Activated CD8-positive, alpha-beta T cell treated with anti-CD3 and anti-CD28 coated beads, Interleukin-2, amount 10 ng/mL, durations not matched to agents 7 days and 5 days (primary cell): Measurements from ENCODE around the gene SH3YL1. TPM values are rescaled to one million over a fixed set of nuclear protein-coding genes. Genes with fewer than 3 reads are reported as not detected.

Experiments
- ATAC-seq: fragments of 150-1000 bp; cut with Tn5 transposase; one replicate; pipeline ENCODE4 v1.10.0; 2021; ENCODE audit warnings: moderate library complexity
- CTCF ChIA-PET: fragments of 350-600 bp; sonication (Branson Sonifier 250); formaldehyde crosslinking; loops from one replicate; lab custom pipeline; 2021; ENCODE audit warnings: antibody characterized with exemption; lab: Charles Lee
- POLR2A ChIA-PET: fragments of 350-600 bp; sonication (Branson Sonifier 250); formaldehyde crosslinking; loops from one replicate; lab custom pipeline; 2021; ENCODE audit warnings: antibody characterized with exemption; lab: Charles Lee
- DNase-seq: peaks from one replicate; pipeline ENCODE4 v3.0.0-alpha.2; 2020
- H3K27ac Mint-ChIP-seq: one replicate; pipeline ENCODE4 v1.8.0; 2021; ENCODE audit warnings: mild to moderate bottlenecking, mixed read lengths
- H3K27me3 Mint-ChIP-seq: one replicate; pipeline ENCODE4 v1.8.0; 2021; ENCODE audit warnings: low read depth, mixed read lengths
- H3K36me3 Mint-ChIP-seq: one replicate; pipeline ENCODE4 v1.8.0; 2021; ENCODE audit warnings: low read depth, mixed read lengths
- H3K4me1 Mint-ChIP-seq: one replicate; pipeline ENCODE4 v1.8.0; 2021; ENCODE audit warnings: low read depth, mixed read lengths
- H3K4me3 Mint-ChIP-seq: one replicate; pipeline ENCODE4 v1.8.0; 2021; ENCODE audit warnings: mild to moderate bottlenecking, mixed read lengths
- H3K9me3 Mint-ChIP-seq: one replicate; pipeline ENCODE4 v1.8.0; 2022; ENCODE audit warnings: mixed read lengths; ENCODE audit not compliant: insufficient read depth
- total RNA-seq, 2 experiments: library from RNA; stranded (reverse); gene quantifications; one replicate each; pipeline ENCODE4 v1.2.3, GENCODE V29; 2021

Gene SH3YL1
- total RNA-seq, 2 experiments from 2014 or later: 10.9 to 13.2 TPM

GRCh38 chr2:208335-208734, 55.5 kb downstream of the SH3YL1 start:
- DNase-seq (no peak), ATAC-seq (no peak)
- no peak overlapping the region for H3K4me3 Mint-ChIP-seq
- no peak overlapping the region for H3K27ac Mint-ChIP-seq
- CTCF ChIA-PET: no interaction called here
- peaks cover 4% of the 10 kb centered on the region for H3K9me3 Mint-ChIP-seq
- POLR2A ChIA-PET: no interaction called here
- H3K27me3 Mint-ChIP-seq: no peaks in the 10 kb centered on the region
- H3K36me3 Mint-ChIP-seq: no peaks in the 10 kb centered on the region
- H3K4me1 Mint-ChIP-seq: no peaks in the 10 kb centered on the region

GRCh38 chr2:203984-204383, 59.8 kb downstream of the SH3YL1 start:
- Mint-ChIP-seq H3K4me3 (no peak overlapping the region), H3K4me1 (no peaks in the 10 kb centered on the region), H3K27ac (no peak overlapping the region), H3K27me3 (no peaks in the 10 kb centered on the region), H3K36me3 (no peaks in the 10 kb centered on the region), H3K9me3 (peaks cover 4% of the 10 kb centered on the region)
- ChIA-PET CTCF (no interaction called here), POLR2A (no interaction called here)
- ATAC-seq (no peak), DNase-seq (no peak)

GRCh38 chr2:203401-203800, 60.4 kb downstream of the SH3YL1 start:
- ATAC-seq (no peak), DNase-seq (no peak)
- no peak overlapping the region for H3K4me3 Mint-ChIP-seq
- no peaks in the 10 kb centered on the region for H3K36me3 Mint-ChIP-seq
- ChIA-PET POLR2A (no interaction called here), CTCF (no interaction called here)
- H3K9me3 Mint-ChIP-seq: peaks cover 4% of the 10 kb centered on the region
- no peaks in the 10 kb centered on the region for H3K4me1 Mint-ChIP-seq
- H3K27ac Mint-ChIP-seq: no peak overlapping the region
- no peaks in the 10 kb centered on the region for H3K27me3 Mint-ChIP-seq

- no peak for DNase-seq
- Mint-ChIP-seq H3K27me3 (no peaks in the 10 kb centered on the region), H3K36me3 (no peaks in the 10 kb centered on the region), H3K9me3 (peaks cover 4% of the 10 kb centered on the region), H3K4me3 (no peak overlapping the region), H3K4me1 (no peaks in the 10 kb centered on the region), H3K27ac (no peak overlapping the region)
- ATAC-seq: no peak
- ChIA-PET POLR2A (no interaction called here), CTCF (no interaction called here)
These were observed 60.9 kb downstream of the SH3YL1 start for GRCh38 chr2:202945-203344.

GRCh38 chr2:201648-202433, 62.0 kb downstream of the SH3YL1 start:
- H3K27ac Mint-ChIP-seq: no peak overlapping the region
- peaks cover 4% of the 10 kb centered on the region for H3K9me3 Mint-ChIP-seq
- H3K4me1 Mint-ChIP-seq: no peaks in the 10 kb centered on the region
- no peak for ATAC-seq
- ChIA-PET POLR2A (no interaction called here), CTCF (no interaction called here)
- H3K27me3 Mint-ChIP-seq: no peaks in the 10 kb centered on the region
- H3K36me3 Mint-ChIP-seq: no peaks in the 10 kb centered on the region
- no peak for DNase-seq
- no peak overlapping the region for H3K4me3 Mint-ChIP-seq

GRCh38 chr2:199041-199966, 64.5 kb downstream of the SH3YL1 start:
- CTCF ChIA-PET: no interaction called here
- no peak for ATAC-seq

GRCh38 chr2:196406-196805, 67.4 kb downstream of the SH3YL1 start:
- ATAC-seq (no peak), DNase-seq (no peak)
- Mint-ChIP-seq H3K9me3 (no peaks in the 10 kb centered on the region), H3K27ac (no peak overlapping the region), H3K4me3 (no peak overlapping the region), H3K27me3 (no peaks in the 10 kb centered on the region), H3K4me1 (peaks cover 3% of the 10 kb centered on the region), H3K36me3 (no peaks in the 10 kb centered on the region)
- POLR2A ChIA-PET: no interaction called here
- CTCF ChIA-PET: no interaction called here

More at GRCh38 chr2:199041-199966, 64.5 kb downstream of the SH3YL1 start:
- no peaks in the 10 kb centered on the region for H3K27me3 Mint-ChIP-seq
- DNase-seq: no peak
- H3K4me3 Mint-ChIP-seq: no peak overlapping the region
- H3K9me3 Mint-ChIP-seq: peaks cover 1% of the 10 kb centered on the region
- no peaks in the 10 kb centered on the region for H3K36me3 Mint-ChIP-seq
- H3K4me1 Mint-ChIP-seq: no peaks in the 10 kb centered on the region
- no peak overlapping the region for H3K27ac Mint-ChIP-seq
- POLR2A ChIA-PET: no interaction called here

GRCh38 chr2:195932-196331, 67.9 kb downstream of the SH3YL1 start:
- no peak for DNase-seq
- H3K9me3 Mint-ChIP-seq: no peaks in the 10 kb centered on the region
- H3K36me3 Mint-ChIP-seq: no peaks in the 10 kb centered on the region
- H3K27ac Mint-ChIP-seq: no peak overlapping the region
- H3K27me3 Mint-ChIP-seq: no peaks in the 10 kb centered on the region
- H3K4me1 Mint-ChIP-seq: peaks cover 3% of the 10 kb centered on the region
- CTCF ChIA-PET: no interaction called here
- H3K4me3 Mint-ChIP-seq: no peak overlapping the region
- ATAC-seq: no peak
- POLR2A ChIA-PET: no interaction called here

- ATAC-seq: no peak
- no peaks in the 10 kb centered on the region for H3K27me3 Mint-ChIP-seq
- H3K4me3 Mint-ChIP-seq: no peak overlapping the region
- H3K27ac Mint-ChIP-seq: no peak overlapping the region
- ChIA-PET POLR2A (no interaction called here), CTCF (interaction anchor here (1.0 kb wide), 1 partner anchor 16 kb away, joined by 3 read pairs; no protein-coding TSS in a partner anchor)
- no peaks in the 10 kb centered on the region for H3K36me3 Mint-ChIP-seq
- peaks cover 5% of the 10 kb centered on the region for H3K9me3 Mint-ChIP-seq
- peak; percentile 31 for DNase-seq
- H3K4me1 Mint-ChIP-seq: peaks cover 3% of the 10 kb centered on the region
These were observed 70.6 kb downstream of the SH3YL1 start for GRCh38 chr2:193141-193671.

GRCh38 chr2:191311-192190, 72.3 kb downstream of the SH3YL1 start:
- peaks cover 3% of the 10 kb centered on the region for H3K4me1 Mint-ChIP-seq
- no peak overlapping the region for H3K27ac Mint-ChIP-seq
- no peak for DNase-seq
- H3K36me3 Mint-ChIP-seq: no peaks in the 10 kb centered on the region
- H3K27me3 Mint-ChIP-seq: no peaks in the 10 kb centered on the region
- ATAC-seq: no peak
- H3K9me3 Mint-ChIP-seq: peaks cover 14% of the 10 kb centered on the region
- ChIA-PET POLR2A (no interaction called here), CTCF (no interaction called here)
- H3K4me3 Mint-ChIP-seq: no peak overlapping the region

- ChIA-PET POLR2A (no interaction called here), CTCF (no interaction called here)
- peaks cover 3% of the 10 kb centered on the region for H3K36me3 Mint-ChIP-seq
- peaks cover 31% of the 10 kb centered on the region for H3K9me3 Mint-ChIP-seq
- H3K27me3 Mint-ChIP-seq: no peaks in the 10 kb centered on the region
- no peak for ATAC-seq
- no peak overlapping the region for H3K27ac Mint-ChIP-seq
- H3K4me3 Mint-ChIP-seq: no peak overlapping the region
- no peak for DNase-seq
- H3K4me1 Mint-ChIP-seq: no peaks in the 10 kb centered on the region
These were observed 76.0 kb downstream of the SH3YL1 start for GRCh38 chr2:187825-188224.
